Measurements from ENCODE around the gene MTCL1. TPM values are rescaled to one million over a fixed set of nuclear protein-coding genes. Genes with fewer than 3 reads are reported as not detected.

The MTCL1 gene
- total RNA-seq, 1 donor from 2014 or later = 7.7 TPM

- no peak for DNase-seq (ENCODE audit: low read depth in 2 of 2)
Measured at GRCh38 chr18:8709248-8710059, 4.1 kb downstream of the MTCL1 start.

GRCh38 chr18:8711736-8712135 lies 6.4 kb downstream of the MTCL1 start:
- DNase-seq (ENCODE audit: low read depth in 2 of 2) = no peak

DNA sequence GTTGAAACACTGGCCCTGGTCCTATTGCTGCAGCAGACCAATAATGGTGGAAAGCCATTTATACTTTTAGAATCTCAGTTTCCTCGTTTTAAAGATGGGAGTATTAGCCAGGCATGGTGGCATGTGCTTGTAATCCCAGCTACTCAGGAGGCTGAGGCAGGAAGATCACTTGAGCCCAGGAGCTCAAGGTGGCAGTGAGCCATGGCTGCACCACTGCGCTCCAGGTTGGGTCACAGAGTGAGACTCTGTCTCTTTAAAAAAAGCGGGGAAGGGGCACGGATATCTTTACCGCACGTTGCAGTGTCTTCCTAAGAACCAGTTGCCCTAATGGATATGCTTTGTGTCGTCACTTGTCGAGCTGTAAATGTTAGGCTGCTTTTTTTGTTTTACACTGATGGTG lies 8.3 kb downstream of the MTCL1 start:
- DNase-seq (ENCODE audit: low read depth in 2 of 2) = no peak

GRCh38 chr18:8715599-8715998 lies 10.2 kb downstream of the MTCL1 start:
- no peak for DNase-seq (ENCODE audit: low read depth in 2 of 2)

DNA sequence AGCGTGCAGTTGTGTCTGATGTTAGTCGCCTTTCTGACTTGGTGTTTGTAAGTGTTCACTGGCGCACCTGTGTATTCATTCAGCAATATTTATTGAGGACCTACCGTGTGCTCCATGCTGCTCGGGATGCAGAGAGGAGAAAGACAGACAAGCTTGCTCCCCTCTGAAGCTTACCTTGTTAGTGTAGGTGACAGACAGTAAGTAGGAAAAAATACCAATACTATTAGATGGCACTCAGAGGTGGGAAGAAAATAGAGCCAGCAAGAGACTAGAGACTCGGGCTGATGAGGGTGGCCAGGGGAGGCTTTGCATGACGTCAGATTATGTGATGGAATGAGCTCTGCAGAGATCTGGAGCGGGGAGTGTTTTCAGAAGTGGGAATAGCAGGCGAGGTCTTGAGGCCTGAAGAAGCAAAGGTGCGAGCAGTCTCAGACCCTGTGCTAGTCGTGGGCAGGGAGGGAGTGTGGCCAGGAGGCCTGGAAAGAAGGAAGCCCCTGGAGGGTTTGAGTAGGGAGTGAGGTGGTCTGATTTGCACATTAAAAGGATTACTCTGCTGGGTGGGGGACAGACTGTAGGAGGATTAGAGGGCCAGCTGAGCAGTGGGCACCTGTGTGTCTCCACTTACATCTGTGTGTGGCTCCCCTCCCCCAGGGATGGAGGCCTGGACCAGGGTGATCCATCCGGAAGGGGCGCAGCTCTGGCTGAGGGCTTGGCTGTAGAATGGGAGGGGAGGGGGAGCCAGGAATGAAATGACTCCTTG lies 11.8 kb downstream of the MTCL1 start:
- no peak for DNase-seq (ENCODE audit: low read depth in 2 of 2)

- no peak for DNase-seq (ENCODE audit: low read depth in 2 of 2)
Measured at GRCh38 chr18:8718401-8718913, 13.1 kb downstream of the MTCL1 start.

DNA sequence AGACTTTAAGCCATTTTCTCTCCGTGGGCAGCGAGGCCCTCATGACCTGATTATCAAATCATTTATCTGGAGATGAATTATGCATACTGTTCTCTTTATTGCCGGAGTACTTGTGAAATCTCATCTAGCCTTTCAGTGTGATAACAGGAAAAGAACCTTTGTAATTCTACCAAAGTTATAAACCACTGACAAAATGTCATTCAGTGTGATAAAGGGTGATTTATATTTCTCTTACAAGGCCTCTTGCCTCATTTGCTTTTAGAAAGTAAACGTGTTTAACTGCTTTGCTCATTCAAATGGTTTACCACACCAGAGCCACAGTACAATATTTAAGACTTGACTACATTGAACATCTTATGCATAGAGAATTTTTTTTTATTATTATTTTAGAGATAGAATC lies 13.8 kb downstream of the MTCL1 start:
- no peak for DNase-seq (ENCODE audit: low read depth in 2 of 2)

DNA sequence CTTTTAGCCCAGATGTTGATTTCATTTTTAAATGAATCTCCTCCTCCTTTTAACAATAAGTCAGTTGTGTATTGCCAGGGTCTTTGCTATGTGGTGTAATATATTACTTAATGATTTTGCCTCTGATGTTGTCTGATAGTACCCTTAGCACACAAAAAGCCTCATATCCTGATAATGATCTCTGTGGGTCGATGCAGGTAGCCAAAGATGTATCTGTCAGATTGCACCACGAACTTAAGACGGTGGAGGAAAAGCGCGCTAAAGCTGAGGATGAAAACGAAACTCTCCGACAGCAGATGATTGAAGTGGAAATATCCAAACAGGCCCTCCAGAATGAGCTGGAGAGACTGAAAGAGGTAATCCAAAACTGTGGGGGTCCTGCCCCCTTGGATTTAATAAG lies 14.8 kb downstream of the MTCL1 start:
- DNase-seq (ENCODE audit: low read depth in 2 of 2) = no peak

DNA sequence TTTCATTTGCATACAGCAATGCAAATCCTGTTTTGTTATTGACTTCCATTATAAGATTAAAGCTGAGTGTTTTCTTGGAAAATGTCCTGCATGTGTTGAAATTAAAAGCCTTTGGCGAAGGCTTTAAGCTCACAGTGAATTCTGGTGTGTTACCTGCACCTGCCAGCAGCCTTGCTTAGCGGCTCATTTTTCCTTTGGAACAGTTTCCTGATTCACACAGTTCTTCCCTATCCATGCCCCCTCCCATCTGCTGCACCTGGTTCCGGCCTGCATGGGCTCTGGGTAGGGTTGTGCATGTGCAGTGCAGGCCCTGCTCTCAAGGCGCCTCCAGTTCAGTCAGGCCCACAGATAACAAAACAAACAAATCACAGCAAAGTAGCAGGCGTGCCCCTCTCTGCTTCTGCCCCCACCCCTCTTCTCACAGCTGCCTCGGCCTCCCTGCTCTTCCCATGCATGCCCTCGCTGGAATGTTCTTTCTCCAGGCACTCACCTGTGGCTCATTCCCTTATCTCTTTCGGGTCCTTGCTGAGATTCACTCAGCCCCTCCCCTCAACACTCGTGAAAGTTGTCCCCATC lies 15.8 kb downstream of the MTCL1 start:
- no peak for DNase-seq (ENCODE audit: low read depth in 2 of 2)

DNA sequence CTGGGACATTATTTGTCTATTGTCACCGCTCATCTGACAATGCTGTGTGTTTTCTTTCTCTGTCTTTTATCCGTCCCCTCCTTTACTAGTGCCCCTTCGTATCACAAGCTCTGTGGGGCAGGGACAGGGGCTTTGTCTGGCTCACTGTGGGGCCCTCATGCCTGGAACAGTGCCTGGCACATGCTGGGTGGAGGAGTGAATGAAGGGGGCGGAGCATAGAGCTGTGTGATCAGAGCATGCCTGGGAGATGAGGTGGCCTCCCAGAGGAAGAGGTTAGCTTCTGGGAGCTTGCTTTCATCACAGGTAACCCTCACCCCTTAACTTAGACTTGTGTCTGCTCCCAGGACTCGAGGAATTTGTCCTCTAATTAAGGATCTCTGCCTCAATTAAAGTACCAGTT lies 16.4 kb downstream of the MTCL1 start:
- DNase-seq (ENCODE audit: low read depth in 2 of 2) = peak in 1 of 2 donors; percentile 29

DNA sequence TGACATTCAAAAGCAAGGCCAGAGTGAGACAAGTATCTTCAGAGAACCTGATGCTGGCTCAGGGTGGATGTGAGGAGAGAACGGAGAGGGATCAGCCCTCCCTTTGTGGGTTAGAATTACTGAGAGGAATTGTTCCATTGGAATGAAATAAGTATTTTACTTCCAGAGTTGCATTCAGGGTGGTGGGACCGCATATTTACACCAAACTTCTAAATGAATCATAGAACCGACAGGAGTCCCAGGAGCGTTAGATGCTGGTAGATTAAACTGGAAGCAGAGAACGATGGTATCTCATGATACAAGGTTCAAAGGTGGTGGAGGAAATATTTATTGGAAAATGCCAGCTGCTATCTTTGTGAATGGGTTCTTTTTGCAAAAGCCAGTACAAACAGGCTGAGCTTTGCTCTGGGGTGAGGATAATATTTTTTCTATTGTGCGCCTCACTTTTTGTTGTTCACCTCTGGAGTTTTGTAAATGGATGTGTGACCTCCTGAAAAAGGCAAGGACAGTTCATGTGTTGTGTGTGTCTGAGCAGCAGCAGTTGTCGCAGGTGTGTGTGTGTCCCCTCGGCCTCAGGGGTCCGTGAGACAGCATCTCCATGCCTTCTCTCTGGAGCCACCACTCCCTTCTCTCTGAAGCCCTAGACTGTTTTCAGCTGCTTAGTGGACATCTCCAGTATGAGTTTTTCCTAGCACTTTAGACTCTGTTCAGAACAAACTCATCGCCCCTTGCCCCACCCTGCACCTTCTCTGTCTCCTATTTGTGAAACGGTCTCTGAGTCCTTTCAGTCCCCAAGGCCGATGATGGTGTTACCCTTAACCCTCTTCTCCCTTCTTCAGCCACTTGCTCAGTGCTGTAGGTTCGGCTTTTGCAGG lies 17.8 kb downstream of the MTCL1 start:
- DNase-seq (ENCODE audit: low read depth in 2 of 2) = no peak

DNA sequence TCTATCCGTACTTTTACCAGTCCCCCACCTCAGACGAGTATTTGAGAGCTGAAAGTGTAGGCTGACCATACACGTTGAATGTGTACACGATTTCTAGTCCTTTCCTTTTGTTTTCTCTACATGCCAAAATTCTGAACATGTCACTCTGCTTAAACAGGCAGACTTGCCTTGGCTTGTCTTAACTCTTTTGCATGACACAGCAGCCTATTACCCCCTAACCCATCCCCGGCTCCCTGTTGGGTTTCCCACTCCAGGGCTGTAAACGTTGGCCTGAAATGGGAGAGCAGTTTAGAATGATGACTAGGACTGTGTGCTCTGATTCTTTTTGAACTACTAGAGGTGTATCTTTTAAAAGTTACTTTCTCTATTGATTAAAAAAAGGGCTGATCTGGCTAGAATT lies 19.1 kb downstream of the MTCL1 start:
- no peak for DNase-seq (ENCODE audit: low read depth in 2 of 2)

GRCh38 chr18:8726281-8726680 lies 20.9 kb downstream of the MTCL1 start:
- DNase-seq (ENCODE audit: low read depth in 2 of 2) = no peak

DNA sequence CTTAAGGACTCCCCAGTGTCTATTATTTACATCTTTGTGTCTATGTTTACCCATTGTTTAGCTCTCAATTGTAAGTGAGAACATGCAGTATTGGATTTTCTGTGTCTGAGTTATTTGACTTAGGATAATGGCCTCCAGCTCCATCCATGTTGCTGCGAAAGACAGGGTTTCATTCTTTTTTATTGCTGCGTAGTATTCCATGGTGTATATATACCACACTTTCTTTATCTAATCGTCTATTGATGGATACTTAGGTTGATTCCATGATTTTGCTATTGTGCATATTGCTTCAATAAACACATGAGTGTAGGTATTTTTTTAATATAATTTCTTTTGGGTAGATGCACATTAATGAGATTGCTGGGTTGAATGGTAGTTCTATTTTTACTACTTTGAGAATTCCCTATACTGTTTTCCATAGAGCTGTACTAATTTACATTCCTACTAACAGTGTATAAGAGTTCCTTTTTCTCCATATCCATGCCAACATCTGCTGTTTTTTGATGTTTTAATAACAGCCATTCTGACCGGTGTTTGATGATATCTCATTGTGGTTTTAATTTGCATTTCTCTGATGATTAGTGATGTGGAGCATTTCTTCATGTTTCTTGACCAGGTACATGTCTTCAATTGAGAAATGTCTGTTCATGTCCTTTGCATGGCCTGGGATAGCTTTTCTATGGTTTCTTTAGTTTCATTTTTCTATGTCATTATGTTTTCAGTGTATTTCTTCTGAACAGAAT lies 21.8 kb downstream of the MTCL1 start:
- DNase-seq (ENCODE audit: low read depth in 2 of 2) = no peak

- DNase-seq (ENCODE audit: low read depth in 2 of 2) = peak; percentile 97
Measured at GRCh38 chr18:8730080-8730827, 24.9 kb downstream of the MTCL1 start.

DNA sequence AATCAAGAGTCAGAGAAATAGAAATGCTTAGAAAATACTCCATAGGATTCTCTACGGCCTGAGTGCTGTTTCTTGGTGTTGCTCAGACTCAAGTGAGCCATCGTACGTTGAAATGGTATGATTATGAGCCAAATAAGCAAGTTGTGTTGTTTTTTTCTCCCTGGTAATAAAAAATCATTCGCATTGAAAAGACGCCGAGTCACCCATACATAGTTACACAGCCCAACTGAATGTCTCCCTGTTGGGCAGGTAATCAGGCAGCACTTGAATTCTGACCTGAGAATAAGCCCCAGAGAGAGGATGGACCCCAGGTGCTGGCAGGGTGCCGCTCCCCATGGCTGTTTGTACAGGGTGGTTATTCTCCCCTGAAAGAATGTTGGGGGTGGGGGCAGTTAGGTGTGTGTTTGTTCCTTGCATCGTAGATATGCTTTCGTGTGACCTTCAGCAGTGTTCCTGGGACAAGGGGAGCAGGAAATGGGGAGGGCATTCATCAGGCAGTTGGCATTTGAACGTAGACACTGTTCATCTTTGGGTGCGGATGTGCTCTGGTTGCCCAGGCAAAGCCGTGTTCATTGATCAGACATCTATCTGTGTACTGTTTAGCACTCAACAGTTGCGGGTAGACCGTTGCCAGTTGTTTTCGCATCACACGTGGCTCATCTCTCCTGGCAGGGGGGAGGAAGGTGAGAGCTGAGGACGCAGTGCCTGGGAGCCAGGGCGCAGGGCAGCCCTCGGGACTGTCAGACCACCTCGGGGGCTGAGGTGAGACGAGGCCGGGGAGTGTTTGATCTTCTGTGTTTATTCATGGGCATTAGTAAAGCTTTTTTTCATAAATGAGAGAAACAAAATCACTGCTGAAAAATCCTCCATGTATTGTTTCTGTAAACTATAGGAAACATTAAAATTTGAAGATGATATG lies 27.3 kb downstream of the MTCL1 start:
- DNase-seq (ENCODE audit: low read depth in 2 of 2) = peak in 1 of 2 donors; percentile 10

GRCh38 chr18:8734496-8734895 lies 29.1 kb downstream of the MTCL1 start:
- no peak for DNase-seq (ENCODE audit: low read depth in 2 of 2)

DNA sequence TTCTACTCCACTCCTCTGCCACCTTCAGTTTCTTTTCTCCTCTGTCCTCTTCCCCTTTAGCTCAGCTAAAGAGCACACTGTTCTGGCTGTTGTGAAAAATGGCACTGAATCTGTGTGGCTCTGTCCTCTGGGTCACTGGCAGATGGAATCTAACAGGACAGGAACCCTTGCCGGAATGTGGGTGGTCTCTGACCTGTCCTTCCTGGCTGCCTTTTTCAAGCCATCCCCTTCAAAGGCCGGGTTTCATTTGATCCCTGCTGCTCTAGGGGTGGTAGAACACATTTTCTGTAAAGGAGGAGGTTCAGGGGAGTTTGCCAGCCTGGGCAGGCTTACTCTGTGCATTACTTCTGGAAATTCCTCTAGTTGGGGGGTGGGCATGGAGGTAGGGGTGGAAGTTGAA lies 29.9 kb downstream of the MTCL1 start:
- DNase-seq (ENCODE audit: low read depth in 2 of 2) = peak in 1 of 2 donors; percentile 57

- DNase-seq (ENCODE audit: low read depth in 2 of 2) = no peak
Measured at GRCh38 chr18:8741117-8741516, 35.8 kb downstream of the MTCL1 start.
